K562 (cell line): Measurements from ENCODE around the gene CELF6. TPM values are rescaled to one million over a fixed set of nuclear protein-coding genes. Genes with fewer than 3 reads are reported as not detected.

Source experiments
- C11orf30 ChIP-seq: fragments of 450-650 bp; IDR thresholded peaks from 2 replicates; pipeline ENCODE4 v1.6.1; 2016; ENCODE audit warnings: low read depth, mild to moderate bottlenecking
- CBX3 ChIP-seq, 2 experiments: IDR thresholded peaks; 1 replicate in 1 of 2; 2 replicates in 1 of 2; pipeline ENCODE4 v1.6.1; 2012; ENCODE audit warnings: inconsistent platforms in 2 of 2, low read length in 2 of 2, borderline replicate concordance in 1 of 2, control low read depth in 1 of 2
- CHD4 ChIP-seq: fragments of 200-600 bp; sonication (generic); IDR thresholded peaks from 3 replicates; pipeline ENCODE4 v1.6.1; 2012; ENCODE audit warnings: low read depth, mild to moderate bottlenecking, mixed read lengths, low read length, inconsistent platforms; ENCODE audit not compliant: insufficient read depth, insufficient replicate concordance, poor library complexity, severe bottlenecking
- CREB1 ChIP-seq, 2 experiments: sonication (generic) in 1 of 2; formaldehyde crosslinking in 1 of 2; IDR thresholded peaks; 2 replicates each; pipeline versions ENCODE4 v1.6.1 to v1.8.0; 2012 to 2022; ENCODE audit warnings: inconsistent platforms in 1 of 2, mild to moderate bottlenecking in 1 of 2, missing genetic modification reagents in 1 of 2, moderate library complexity in 1 of 2
- CREB3 ChIP-seq: fragments of 450-650 bp; conservative IDR thresholded peaks from 2 replicates; pipeline ENCODE4 v1.6.1; 2016; ENCODE audit warnings: missing genetic modification characterization, low read depth, mild to moderate bottlenecking, missing compliant biosample characterization, moderate library complexity
- E2F6 ChIP-seq, 2 experiments: IDR thresholded peaks; 2 replicates each; pipeline ENCODE4 v1.6.1; 2011; ENCODE audit warnings: borderline replicate concordance in 1 of 2, control low read depth in 1 of 2, low read depth in 1 of 2, low read length in 1 of 2, mild to moderate bottlenecking in 1 of 2, mixed read lengths in 1 of 2, moderate library complexity in 1 of 2; ENCODE audit not compliant: insufficient read depth in 1 of 2, insufficient read length in 1 of 2, poor library complexity in 1 of 2, severe bottlenecking in 1 of 2; ENCODE audit errors: extremely low read depth in 1 of 2
- EP300 ChIP-seq: IDR thresholded peaks from 2 replicates; pipeline ENCODE4 v1.6.1; 2012; ENCODE audit warnings: low read length, improper control_type of control experiment
- HDAC1 ChIP-seq, 2 experiments: fragments of 450-650 bp; IDR thresholded peaks; 2 replicates each; pipeline ENCODE4 v1.6.1; 2016 to 2017; ENCODE audit warnings: inconsistent platforms in 1 of 2, mild to moderate bottlenecking in 1 of 2, moderate library complexity in 1 of 2
- MAZ ChIP-seq, 2 experiments: fragments of 450-650 bp in 1 of 2; sonication (generic) in 1 of 2; formaldehyde crosslinking; IDR thresholded peaks in 1 of 2; conservative IDR thresholded peaks in 1 of 2; 2 replicates each; pipeline versions ENCODE4 v1.4.0 to v1.5.0; 2020; ENCODE audit warnings: mild to moderate bottlenecking in 1 of 2, missing genetic modification reagents in 1 of 2
- MTA3 ChIP-seq: fragments of 450-650 bp; formaldehyde crosslinking; IDR thresholded peaks from 2 replicates; pipeline ENCODE4 v1.6.1; 2017; ENCODE audit warnings: mild to moderate bottlenecking, borderline replicate concordance
- NKRF ChIP-seq: fragments of 450-650 bp; IDR thresholded peaks from 2 replicates; pipeline ENCODE4 v1.6.1; 2016; ENCODE audit warnings: borderline replicate concordance
- NR2C1 ChIP-seq, 2 experiments: fragments of 450-650 bp; IDR thresholded peaks; 2 replicates each; pipeline ENCODE4 v1.6.1; 2017; ENCODE audit warnings: mild to moderate bottlenecking in 2 of 2, antibody characterized with exemption in 1 of 2, inconsistent platforms in 1 of 2, missing compliant biosample characterization in 1 of 2, missing genetic modification characterization in 1 of 2
- NR3C1 ChIP-seq: sonication (generic); formaldehyde crosslinking; IDR thresholded peaks from 2 replicates; pipeline ENCODE4 v1.8.1; 2022; ENCODE audit warnings: missing genetic modification reagents
- POLR3A ChIP-seq: IDR thresholded peaks from 2 replicates; pipeline ENCODE4 v1.6.1; 2011; ENCODE audit warnings: borderline replicate concordance, mild to moderate bottlenecking, moderate library complexity; ENCODE audit not compliant: insufficient read length, insufficient read depth; ENCODE audit errors: extremely low read depth
- SNIP1 ChIP-seq: fragments of 450-650 bp; IDR thresholded peaks from 2 replicates; pipeline ENCODE4 v1.7.1; 2017; ENCODE audit warnings: low read depth, mild to moderate bottlenecking
- THRA ChIP-seq: fragments of 450-650 bp; IDR thresholded peaks from 2 replicates; pipeline ENCODE4 v1.6.1; 2017; ENCODE audit warnings: mild to moderate bottlenecking, moderate library complexity
- YBX1 ChIP-seq: fragments of 450-650 bp; IDR thresholded peaks from 2 replicates; pipeline ENCODE4 v1.7.1; 2016; ENCODE audit warnings: mild to moderate bottlenecking
- ZNF263 ChIP-seq: sonication (generic); formaldehyde crosslinking; IDR thresholded peaks from 2 replicates; pipeline ENCODE4 v1.8.0; 2022; ENCODE audit warnings: mild to moderate bottlenecking, missing genetic modification reagents, borderline replicate concordance
- ZNF511 ChIP-seq: sonication (generic); formaldehyde crosslinking; IDR thresholded peaks from 2 replicates; pipeline ENCODE4 v1.8.0; 2022; ENCODE audit warnings: mild to moderate bottlenecking, missing genetic modification reagents
- ZSCAN29 ChIP-seq: fragments of 450-650 bp; IDR thresholded peaks from 2 replicates; pipeline ENCODE4 v1.6.1; 2017
- polyA plus RNA-seq, 8 experiments: library from polyadenylated mRNA; depleted of rRNA in 4 of 8; stranded (reverse) in 5 of 8; unstranded in 3 of 8; fragments of >200 nt; fragmentation: Nextera tagmentation in 2 of 8; fragmentation: Illumina TruSeq in 1 of 8; extraction: Ambion mirVana in 2 of 8; extraction: Trizol in 1 of 8; gene quantifications; 2 replicates each; pipeline versions ENCODE4 v1.2.1 to v1.2.3, GENCODE V29; 2011 to 2014; ENCODE audit warnings: inconsistent platforms in 1 of 8, missing spikeins in 1 of 8
- total RNA-seq, 7 experiments: library from RNA; depleted of rRNA in 6 of 7; stranded (reverse); fragments of >200 nt in 6 of 7; fragmentation: Illumina TruSeq in 2 of 7; extraction: Trizol in 2 of 7; gene quantifications; 2 replicates each; pipeline versions ENCODE4 v1.2.1 to v1.2.3, GENCODE V29; 2011 to 2021; ENCODE audit warnings: low replicate concordance in 1 of 7

Gene CELF6
- total and polyA plus RNA-seq, 9 of the 15 experiments (the other 6 are each of a cell fraction or from before 2014, with no cell fraction given): 0.01 to 0.11 TPM; not detected in 7

GRCh38 chr15:72237029-72237852 is 82.7 kb downstream of the CELF6 start (continued):
- no peak for TF ChIP-seq CREB1 (IDR thresholded peaks at IDR 0.05)
- no peak for TF ChIP-seq CREB1 (CRISPR knock-in tag; IDR thresholded peaks at IDR 0.05)
- no peak for TF ChIP-seq ZSCAN29
- TF ChIP-seq MAZ (CRISPR knock-in tag; conservative IDR thresholded peaks at IDR 0.05 in 1 of 2, IDR thresholded peaks at IDR 0.05 in 1 of 2): peak; percentile 48 to 50; a peak in 2 of 4 replicates
- no peak for TF ChIP-seq CHD4
- TF ChIP-seq POLR3A: no peak
- peak; percentile 90 for TF ChIP-seq ZNF263 (CRISPR knock-in tag)
- TF ChIP-seq NR2C1 (IDR thresholded peaks at IDR 0.05): no peak
- TF ChIP-seq NR2C1 (tag; IDR thresholded peaks at IDR 0.05): no peak
- TF ChIP-seq ZNF511 (CRISPR knock-in tag): no peak
- TF ChIP-seq THRA: no peak
- TF ChIP-seq HDAC1 (IDR thresholded peaks at IDR 0.05): peak in 1 of 2 experiments; percentile 49; a peak in 1 of 4 replicates
- TF ChIP-seq YBX1: no peak
- TF ChIP-seq NR3C1 (CRISPR knock-in tag): no peak
- TF ChIP-seq E2F6 (IDR thresholded peaks at IDR 0.05; ENCODE audit: borderline replicate concordance in 1 of 2, extremely low read depth in 1 of 2, insufficient read depth in 1 of 2, insufficient read length in 1 of 2, low read depth in 1 of 2, low read length in 1 of 2, poor library complexity in 1 of 2, severe bottlenecking in 1 of 2): no peak
- TF ChIP-seq CBX3 (IDR thresholded peaks at IDR 0.05; ENCODE audit: borderline replicate concordance in 1 of 2, low read length in 2 of 2): no peak
- TF ChIP-seq MTA3: peak; percentile 95
- TF ChIP-seq SNIP1: no peak
- TF ChIP-seq CREB3 (tag): no peak
- peak; percentile 88 for TF ChIP-seq EP300
- TF ChIP-seq NKRF: no peak
- TF ChIP-seq C11orf30: peak; percentile 96
